ENCODE measurements around the gene VAPB. TPM values are rescaled to one million over a fixed set of nuclear protein-coding genes. Genes with fewer than 3 reads are reported as not detected.

The VAPB gene
- total and polyA plus RNA-seq, 2 experiments from 2014 or later: 8.8 to 37.0 TPM

DNA sequence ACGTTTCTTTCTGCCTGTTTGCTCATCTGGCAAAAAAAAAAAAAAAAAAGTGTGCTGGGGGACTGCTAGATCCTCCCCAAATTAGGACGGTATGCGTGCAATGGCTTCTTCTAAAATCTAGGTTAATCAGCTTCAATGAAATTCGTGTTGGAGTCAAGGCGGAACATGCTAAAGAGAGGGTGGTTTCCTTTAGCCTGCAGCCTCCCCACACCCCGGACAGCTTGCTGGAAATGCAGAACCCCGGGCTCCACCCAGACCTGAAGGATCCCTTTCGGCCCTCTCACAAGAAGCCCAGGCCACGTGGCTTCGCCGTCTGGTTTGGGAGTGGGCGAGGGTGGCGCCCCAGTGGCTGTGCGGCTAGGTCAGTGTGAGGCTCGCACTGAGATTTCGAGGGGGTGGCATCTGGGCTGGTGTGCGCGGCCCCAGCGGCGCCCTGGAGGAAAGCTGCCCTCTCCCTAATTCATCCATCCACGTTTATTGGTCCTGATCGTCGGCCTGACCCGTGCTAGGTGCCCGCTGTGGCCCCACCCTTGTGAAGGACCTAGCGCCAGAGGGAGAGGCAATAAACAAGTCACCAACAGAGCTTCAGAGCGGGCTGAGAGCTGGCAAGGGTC lies 77.2 kb downstream of the VAPB start:
- no peak for DNase-seq
- Histone ChIP-seq H3K27ac (no peak overlapping the region), H3K36me3 (ENCODE audit: low read depth) (no peaks in the 10 kb centered on the region), H3K4me3 (no peak overlapping the region), H3F3A (ENCODE audit: insufficient read depth) (peaks cover 6% of the 10 kb centered on the region; the same call in 1 of the 2 replicates), H3K9me2 (ENCODE audit: insufficient read depth) (no peaks in the 10 kb centered on the region), H2AFZ (no peak overlapping the region), H3K4me1 (ENCODE audit: insufficient read depth) (no peaks in the 10 kb centered on the region), H3K9ac (no peak overlapping the region), H4K20me1 (ENCODE audit: insufficient read depth) (no peaks in the 10 kb centered on the region), H3K79me2 (ENCODE audit: insufficient read depth) (no peaks in the 10 kb centered on the region), H3K9me3 (ENCODE audit: low read depth) (no peaks in the 10 kb centered on the region), H3K4me2 (ENCODE audit: unreplicated experiment) (no peak overlapping the region), H3K27me3 (replicated peaks; ENCODE audit: insufficient read depth) (no peaks in the 10 kb centered on the region)
- no peak for TF ChIP-seq EZH2phosphoT487 (IDR thresholded peaks at IDR 0.05; ENCODE audit: insufficient read depth, low read depth)
- TF ChIP-seq EZH2 (IDR thresholded peaks at IDR 0.05; ENCODE audit: insufficient read depth, poor library complexity, severe bottlenecking): no peak
- WGBS, 2 experiments (ENCODE audit: low coverage in 1 of 2, low lambda C conversion rate in 2 of 2, missing lambda C conversion rate in 2 of 2): 91 to 92% methylated on average over 27 of the region's 27 CpGs
- in situ Hi-C loops (cut with MboI): no loop called here

GRCh38 chr20:58466729-58467571 lies 77.9 kb downstream of the VAPB start:
- no peaks in the 10 kb centered on the region for H3K79me2 ChIP-seq (ENCODE audit: insufficient read depth)
- TF ChIP-seq EZH2 (IDR thresholded peaks at IDR 0.05; ENCODE audit: insufficient read depth, poor library complexity, severe bottlenecking): no peak
- H2AFZ ChIP-seq: no peak overlapping the region
- no peaks in the 10 kb centered on the region for H3K27me3 ChIP-seq (replicated peaks; ENCODE audit: insufficient read depth)
- H4K20me1 ChIP-seq (ENCODE audit: insufficient read depth): no peaks in the 10 kb centered on the region
- no peaks in the 10 kb centered on the region for H3K9me2 ChIP-seq (ENCODE audit: insufficient read depth)
- no peaks in the 10 kb centered on the region for H3K9me3 ChIP-seq (ENCODE audit: low read depth)
- 82 to 84% methylated on average over 58 to 67 of the region's 68 CpGs for WGBS, 2 experiments (ENCODE audit: low coverage in 1 of 2, low lambda C conversion rate in 2 of 2, missing lambda C conversion rate in 2 of 2)
- no peak overlapping the region for H3K27ac ChIP-seq
- H3K9ac ChIP-seq: no peak overlapping the region
- H3K4me2 ChIP-seq (ENCODE audit: unreplicated experiment): no peak overlapping the region
- no peaks in the 10 kb centered on the region for H3K36me3 ChIP-seq (ENCODE audit: low read depth)
- peaks cover 6% of the 10 kb centered on the region; the same call in 1 of the 2 replicates for H3F3A ChIP-seq (ENCODE audit: insufficient read depth)
- no peak for DNase-seq
- no peak overlapping the region for H3K4me3 ChIP-seq
- in situ Hi-C loops (cut with MboI): no loop called here
- H3K4me1 ChIP-seq (ENCODE audit: insufficient read depth): no peaks in the 10 kb centered on the region

DNA sequence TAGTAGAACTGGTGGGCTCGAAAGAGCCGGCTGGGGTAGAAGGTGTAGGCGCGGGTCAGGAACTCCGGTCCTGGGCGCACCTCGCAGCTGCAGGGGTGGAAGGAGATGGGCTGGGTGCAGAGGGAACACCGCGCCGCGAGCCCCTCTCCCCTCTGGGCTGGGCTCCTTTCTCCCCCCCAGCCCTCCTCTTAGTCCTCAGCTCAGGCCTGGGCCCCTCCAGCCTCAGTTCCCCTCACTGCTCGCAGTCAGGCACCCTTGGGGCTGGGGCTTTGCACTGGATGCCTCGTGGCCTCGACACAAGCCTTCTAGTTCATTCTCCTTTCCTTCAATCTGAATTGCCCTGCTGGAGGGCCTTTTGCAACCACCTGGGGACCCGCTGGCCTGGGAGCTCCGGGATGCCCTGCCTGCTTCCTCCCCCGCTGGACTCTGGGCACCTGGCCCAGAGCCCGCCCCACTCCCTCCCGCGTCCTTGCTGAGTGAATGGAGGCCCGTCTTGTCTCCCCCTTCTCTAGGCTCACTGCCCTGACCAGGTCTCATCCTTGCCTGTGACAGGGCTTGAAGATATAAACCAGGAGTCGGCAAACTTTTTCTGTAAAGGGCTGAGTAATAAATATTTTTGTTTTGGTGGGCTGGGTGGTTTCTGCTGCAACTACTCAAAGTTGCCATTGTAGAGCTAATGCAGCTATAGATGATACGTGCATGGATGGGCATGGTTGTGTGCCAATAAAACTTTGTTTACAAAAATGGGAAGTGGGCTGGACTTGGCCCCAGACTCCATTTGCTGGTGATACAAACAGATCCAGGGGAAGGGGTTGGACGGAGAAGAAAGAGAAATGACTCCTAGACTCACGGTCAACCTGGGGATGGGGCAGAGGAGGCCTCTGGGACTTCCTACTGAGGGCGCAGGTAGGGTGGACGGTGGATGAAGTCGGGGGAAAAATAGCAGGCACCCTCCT lies 78.8 kb downstream of the VAPB start:
- Histone ChIP-seq H3K4me3 (no peak overlapping the region), H3K27me3 (replicated peaks; ENCODE audit: insufficient read depth) (no peaks in the 10 kb centered on the region), H3K9me2 (ENCODE audit: insufficient read depth) (no peaks in the 10 kb centered on the region), H3K79me2 (ENCODE audit: insufficient read depth) (no peaks in the 10 kb centered on the region), H3F3A (ENCODE audit: insufficient read depth) (peaks cover 6% of the 10 kb centered on the region; the same call in 1 of the 2 replicates), H2AFZ (no peak overlapping the region), H4K20me1 (ENCODE audit: insufficient read depth) (no peaks in the 10 kb centered on the region), H3K27ac (no peak overlapping the region), H3K36me3 (ENCODE audit: low read depth) (no peaks in the 10 kb centered on the region), H3K4me1 (ENCODE audit: insufficient read depth) (no peaks in the 10 kb centered on the region), H3K4me2 (ENCODE audit: unreplicated experiment) (no peak overlapping the region), H3K9ac (no peak overlapping the region), H3K9me3 (ENCODE audit: low read depth) (no peaks in the 10 kb centered on the region)
- 89 to 91% methylated on average over 24 to 28 of the region's 28 CpGs for WGBS, 2 experiments (ENCODE audit: low coverage in 1 of 2, low lambda C conversion rate in 2 of 2, missing lambda C conversion rate in 2 of 2)
- no peak for TF ChIP-seq EZH2phosphoT487 (IDR thresholded peaks at IDR 0.05; ENCODE audit: insufficient read depth, low read depth)
- no peak for TF ChIP-seq EZH2 (IDR thresholded peaks at IDR 0.05; ENCODE audit: insufficient read depth, poor library complexity, severe bottlenecking)
- no peak for DNase-seq
- in situ Hi-C loops (cut with MboI): no loop called here

GRCh38 chr20:58469616-58470015 lies 80.6 kb downstream of the VAPB start:
- TF ChIP-seq EZH2 (IDR thresholded peaks at IDR 0.05; ENCODE audit: insufficient read depth, poor library complexity, severe bottlenecking) (no peak), EZH2phosphoT487 (IDR thresholded peaks at IDR 0.05; ENCODE audit: insufficient read depth, low read depth) (no peak)
- H3K9ac ChIP-seq: no peak overlapping the region
- no peaks in the 10 kb centered on the region for H3K4me1 ChIP-seq (ENCODE audit: insufficient read depth)
- no peak overlapping the region for H2AFZ ChIP-seq
- H3K4me2 ChIP-seq (ENCODE audit: unreplicated experiment): no peak overlapping the region
- no peak overlapping the region for H3K27ac ChIP-seq
- no peaks in the 10 kb centered on the region for H3F3A ChIP-seq (ENCODE audit: insufficient read depth)
- no peaks in the 10 kb centered on the region for H3K9me3 ChIP-seq (ENCODE audit: low read depth)
- H3K9me2 ChIP-seq (ENCODE audit: insufficient read depth): no peaks in the 10 kb centered on the region
- DNase-seq: no peak
- no peaks in the 10 kb centered on the region for H3K36me3 ChIP-seq (ENCODE audit: low read depth)
- H3K27me3 ChIP-seq (replicated peaks; ENCODE audit: insufficient read depth): no peaks in the 10 kb centered on the region
- in situ Hi-C loops (cut with MboI): no loop called here
- no peaks in the 10 kb centered on the region for H4K20me1 ChIP-seq (ENCODE audit: insufficient read depth)
- no peaks in the 10 kb centered on the region for H3K79me2 ChIP-seq (ENCODE audit: insufficient read depth)
- WGBS, 2 experiments (ENCODE audit: low coverage in 1 of 2, low lambda C conversion rate in 2 of 2, missing lambda C conversion rate in 2 of 2): 92% methylated on average over 11 to 12 of the region's 12 CpGs
- H3K4me3 ChIP-seq: no peak overlapping the region

Data from GM23248 (cell line).